ENCODE data around the gene PARD3B.

Gene PARD3B

DNA sequence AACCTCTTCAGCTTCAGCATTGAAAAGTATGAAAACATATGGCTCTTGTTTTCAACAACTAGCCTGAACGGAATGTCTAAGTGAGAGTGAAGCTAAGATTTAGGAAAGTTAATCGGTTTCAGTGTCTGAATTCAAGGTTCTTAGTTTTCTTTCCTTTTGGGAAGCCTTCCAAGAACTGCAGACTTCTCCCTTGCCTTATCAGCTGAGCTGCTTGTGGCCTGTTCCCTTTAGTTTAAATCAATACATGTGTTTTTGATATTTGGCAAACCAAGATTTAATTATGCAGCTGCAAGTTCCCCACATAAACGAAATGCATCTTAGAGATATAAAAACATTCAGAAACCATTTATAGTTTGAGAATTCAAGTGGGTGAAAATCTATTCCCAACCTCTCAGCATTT is 862.7 kb downstream of the PARD3B start:
- Mint-ChIP-seq H3K27me3 (ENCODE audit: low read depth) (no peaks in the 10 kb centered on the region), H3K27ac (peak overlapping the region; percentile 59 to 97 (median 73)), H3K4me3 (peak overlapping the region in 1 of 3 experiments; percentile 57), H3K36me3 (ENCODE audit: low read depth) (no peaks in the 10 kb centered on the region), H3K9me3 (no peaks in the 10 kb centered on the region), H3K4me1 (peaks cover 54% of the 10 kb centered on the region)
- TF ChIP-seq, protein P1, sequence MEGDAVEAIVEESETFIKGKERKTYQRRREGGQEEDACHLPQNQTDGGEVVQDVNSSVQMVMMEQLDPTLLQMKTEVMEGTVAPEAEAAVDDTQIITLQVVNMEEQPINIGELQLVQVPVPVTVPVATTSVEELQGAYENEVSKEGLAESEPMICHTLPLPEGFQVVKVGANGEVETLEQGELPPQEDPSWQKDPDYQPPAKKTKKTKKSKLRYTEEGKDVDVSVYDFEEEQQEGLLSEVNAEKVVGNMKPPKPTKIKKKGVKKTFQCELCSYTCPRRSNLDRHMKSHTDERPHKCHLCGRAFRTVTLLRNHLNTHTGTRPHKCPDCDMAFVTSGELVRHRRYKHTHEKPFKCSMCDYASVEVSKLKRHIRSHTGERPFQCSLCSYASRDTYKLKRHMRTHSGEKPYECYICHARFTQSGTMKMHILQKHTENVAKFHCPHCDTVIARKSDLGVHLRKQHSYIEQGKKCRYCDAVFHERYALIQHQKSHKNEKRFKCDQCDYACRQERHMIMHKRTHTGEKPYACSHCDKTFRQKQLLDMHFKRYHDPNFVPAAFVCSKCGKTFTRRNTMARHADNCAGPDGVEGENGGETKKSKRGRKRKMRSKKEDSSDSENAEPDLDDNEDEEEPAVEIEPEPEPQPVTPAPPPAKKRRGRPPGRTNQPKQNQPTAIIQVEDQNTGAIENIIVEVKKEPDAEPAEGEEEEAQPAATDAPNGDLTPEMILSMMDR (IDR thresholded peaks at IDR 0.05; ENCODE audit: unreplicated experiment in 3 of 3), result no peak

DNA sequence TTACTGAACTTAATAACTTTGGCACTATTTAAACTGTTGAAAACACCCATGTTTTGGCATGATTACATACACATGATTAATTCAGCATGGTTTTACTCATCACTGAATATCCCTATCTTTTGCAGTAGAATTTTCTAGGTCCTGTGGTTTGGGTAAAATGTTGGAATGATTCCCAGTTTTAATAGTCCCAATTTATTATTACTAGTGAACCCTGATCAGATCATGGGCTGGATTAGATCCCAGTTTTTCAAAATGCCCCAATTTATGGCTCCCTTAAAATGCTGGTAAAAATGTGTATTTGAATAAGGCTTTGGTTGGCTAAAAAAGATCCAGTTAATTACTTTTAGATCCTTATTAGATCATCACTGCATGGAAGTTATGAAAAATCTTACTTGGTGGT is 863.4 kb downstream of the PARD3B start:
- Mint-ChIP-seq H3K27me3 (ENCODE audit: low read depth) (no peaks in the 10 kb centered on the region), H3K4me3 (peak overlapping the region in 1 of 3 experiments; percentile 5), H3K9me3 (no peaks in the 10 kb centered on the region), H3K36me3 (ENCODE audit: low read depth) (no peaks in the 10 kb centered on the region), H3K27ac (peak overlapping the region; percentile 32 to 97 (median 76)), H3K4me1 (peaks cover 49% of the 10 kb centered on the region)
- TF ChIP-seq, protein P1 (IDR thresholded peaks at IDR 0.05; ENCODE audit: unreplicated experiment in 3 of 3), result no peak

DNA sequence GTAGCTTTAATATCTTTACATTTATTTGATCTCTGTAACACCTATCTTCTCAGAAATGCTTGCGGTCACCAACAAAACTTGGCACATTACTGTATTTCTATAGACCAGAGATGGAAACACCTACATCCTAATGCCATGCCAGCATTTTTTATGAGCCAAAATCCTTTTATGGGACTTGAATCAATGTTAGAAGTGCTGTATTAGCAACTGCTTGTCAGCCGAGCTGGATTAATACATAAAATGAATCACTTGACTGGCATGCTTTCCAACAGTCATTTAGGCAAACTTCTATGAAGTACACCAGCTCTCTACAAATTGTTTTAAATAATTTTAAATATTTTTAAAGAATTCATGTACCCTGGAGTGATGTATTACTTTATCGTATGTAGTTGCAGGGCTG is 864.1 kb downstream of the PARD3B start:
- TF ChIP-seq, protein P1 (IDR thresholded peaks at IDR 0.05; ENCODE audit: unreplicated experiment in 3 of 3), result no peak
- peaks cover 49% of the 10 kb centered on the region for H3K4me1 Mint-ChIP-seq
- no peaks in the 10 kb centered on the region for H3K9me3 Mint-ChIP-seq
- H3K4me3 Mint-ChIP-seq, result no peak overlapping the region
- no peaks in the 10 kb centered on the region for H3K36me3 Mint-ChIP-seq (ENCODE audit: low read depth)
- peak overlapping the region; percentile 32 to 97 (median 76) for H3K27ac Mint-ChIP-seq
- H3K27me3 Mint-ChIP-seq (ENCODE audit: low read depth), result no peaks in the 10 kb centered on the region

DNA sequence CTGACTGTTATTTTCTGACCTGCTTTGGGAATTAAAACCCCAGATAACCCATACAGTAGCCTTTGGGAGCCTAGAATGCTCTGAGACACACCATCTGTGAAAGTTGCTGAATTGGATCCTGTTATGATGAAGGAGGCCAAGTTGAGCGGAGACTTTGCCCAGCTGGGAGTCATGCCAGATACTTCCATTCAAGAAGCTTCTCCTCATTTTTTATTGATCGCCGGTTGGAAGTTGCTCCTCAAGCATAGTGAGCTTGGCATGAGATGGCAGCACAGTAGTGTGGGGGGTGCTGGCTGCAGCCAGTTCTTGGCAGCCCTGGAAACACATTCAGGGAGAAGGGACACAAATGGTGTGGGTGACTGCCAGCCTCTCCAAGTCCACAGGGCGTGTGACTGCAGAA is 866.3 kb downstream of the PARD3B start:
- Mint-ChIP-seq H3K36me3 (ENCODE audit: low read depth) (no peaks in the 10 kb centered on the region), H3K27me3 (ENCODE audit: low read depth) (no peaks in the 10 kb centered on the region), H3K9me3 (no peaks in the 10 kb centered on the region), H3K27ac (peak overlapping the region in 1 of 3 experiments; percentile 62), H3K4me3 (no peak overlapping the region), H3K4me1 (peaks cover 39% of the 10 kb centered on the region)
- TF ChIP-seq, protein P1 (IDR thresholded peaks at IDR 0.05; ENCODE audit: unreplicated experiment in 3 of 3), result no peak

DNA sequence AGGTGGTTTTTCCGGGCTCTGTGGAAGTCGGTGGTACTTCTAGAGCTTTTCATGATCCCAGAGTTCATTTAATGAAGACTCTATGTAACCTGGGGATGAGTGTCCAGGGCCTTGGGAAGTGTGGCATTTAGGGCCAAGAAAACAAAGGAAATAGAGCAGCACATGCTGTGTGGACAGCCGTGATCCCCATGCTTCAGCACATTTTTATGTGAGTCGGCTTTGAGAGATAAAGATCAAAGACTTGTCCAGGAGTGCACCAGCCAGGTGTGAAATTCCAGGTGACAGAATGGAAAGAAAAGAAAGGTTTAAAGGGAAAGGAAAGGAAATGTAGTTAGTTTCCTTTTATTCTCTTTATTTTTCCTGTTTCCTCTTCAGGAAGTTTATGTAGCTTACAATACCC is 879.1 kb downstream of the PARD3B start:
- Mint-ChIP-seq H3K36me3 (ENCODE audit: low read depth) (no peaks in the 10 kb centered on the region), H3K27ac (no peak overlapping the region)

DNA sequence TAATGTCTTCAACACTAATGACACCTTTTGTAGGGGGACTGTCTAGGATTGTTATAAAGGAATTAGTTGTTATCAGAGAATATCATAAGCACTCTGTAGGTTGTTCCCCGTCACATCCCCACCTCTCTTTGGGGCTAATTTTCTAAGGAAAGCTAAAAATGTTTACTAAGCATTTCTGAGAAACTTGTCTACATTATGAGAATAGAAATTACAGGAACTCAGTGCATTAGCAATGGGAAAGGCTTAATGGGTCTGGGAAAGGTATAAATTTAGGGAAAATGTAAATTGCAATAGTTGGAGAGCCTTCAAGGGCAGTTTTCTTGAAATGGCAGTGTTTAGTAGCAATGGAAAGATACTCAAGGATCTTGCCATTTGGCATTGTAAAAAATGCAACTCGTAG is 879.8 kb downstream of the PARD3B start:
- H3K27me3 Mint-ChIP-seq (ENCODE audit: low read depth), result no peaks in the 10 kb centered on the region
- TF ChIP-seq, protein P1 (IDR thresholded peaks at IDR 0.05; ENCODE audit: unreplicated experiment in 3 of 3), result no peak
- H3K4me3 Mint-ChIP-seq, result no peak overlapping the region
- H3K9me3 Mint-ChIP-seq, result peaks cover 2% of the 10 kb centered on the region
- H3K36me3 Mint-ChIP-seq (ENCODE audit: low read depth), result peaks cover 3% of the 10 kb centered on the region
- no peak overlapping the region for H3K27ac Mint-ChIP-seq
- no peaks in the 10 kb centered on the region for H3K4me1 Mint-ChIP-seq

More for the DNA sequence above, 879.1 kb downstream of the PARD3B start:
- Mint-ChIP-seq H3K4me1 (no peaks in the 10 kb centered on the region), H3K9me3 (peaks cover 2% of the 10 kb centered on the region), H3K4me3 (no peak overlapping the region), H3K27me3 (ENCODE audit: low read depth) (no peaks in the 10 kb centered on the region)
- TF ChIP-seq, protein P1 (IDR thresholded peaks at IDR 0.05; ENCODE audit: unreplicated experiment in 3 of 3), result no peak

Data from nephron (organoid).